GM21367 (cell line): Measurements from ENCODE around the gene NOTCH2NLA.
"Not testable (repeated sequence)": the region's sequence is repeated elsewhere in the genome, so short reads cannot be mapped to it uniquely, and the experiment has no call there.

Experiments
- ATAC-seq: cut with Tn5 transposase; IDR thresholded peaks from one replicate; pipeline ENCODE4 v1.9.1; 2021; ENCODE audit not compliant: unreplicated experiment

Gene NOTCH2NLA

GRCh38 chr1:146167740-146168139 is 61.1 kb downstream of the NOTCH2NLA start:
- ATAC-seq, result not testable (repeated sequence)

GRCh38 chr1:146167273-146167672 is 61.5 kb downstream of the NOTCH2NLA start:
- not testable (repeated sequence) for ATAC-seq

- ATAC-seq, result not testable (repeated sequence)
These were observed 84.4 kb downstream of the NOTCH2NLA start, which contains the start of gene NBPF10 for GRCh38 chr1:146144465-146144864. Gene NBPF10 (minus strand): TSS chr1:146144804. CDS start chr1:146144769, 35 bp downstream.
